ENCODE data around the gene ELMOD3. TPM values are rescaled to one million over a fixed set of nuclear protein-coding genes. Genes with fewer than 3 reads are reported as not detected.

Gene ELMOD3
- polyA plus RNA-seq, 1 of the 3 experiments (the other 2 are of a cell fraction): 15.4 TPM

GRCh38 chr2:85398426-85399182 is 44.0 kb downstream of the ELMOD3 start:
- Histone ChIP-seq H3K79me2 (ENCODE audit: insufficient read depth) (no peaks in the 10 kb centered on the region), H3K4me3 (ENCODE audit: low read depth in 2 of 2, low read length in 1 of 2) (no peak overlapping the region), H3K4me1 (ENCODE audit: control insufficient read depth in 1 of 2, insufficient read depth in 2 of 2, low read depth in 1 of 2, low read length in 1 of 2) (peaks cover 0 to 23% of the 10 kb centered on the region in 2 experiments; a peak in 1 of 4 replicates), H3K27me3 (ENCODE audit: insufficient read depth) (no peaks in the 10 kb centered on the region), H3K27ac (ENCODE audit: low read depth in 2 of 2, low read length in 1 of 2) (no peak overlapping the region), H2AFZ (ENCODE audit: low read depth) (no peak overlapping the region), H3K36me3 (replicated peaks in 1 of 2; ENCODE audit: control insufficient read depth in 1 of 2, insufficient read depth in 2 of 2, low read length in 1 of 2) (no peaks in the 10 kb centered on the region), H3K9me3 (0 out of 2 replicates have a peak, but pooled peaks cover 4% of the 10 kb centered on the region), H3K9me2 (no peaks in the 10 kb centered on the region), H3K9ac (no peak overlapping the region), H3K4me2 (no peak overlapping the region), H3F3A (replicated peaks; ENCODE audit: insufficient read depth) (no peaks in the 10 kb centered on the region), H4K20me1 (ENCODE audit: insufficient read depth) (no peaks in the 10 kb centered on the region)
- TF ChIP-seq TAF1 (IDR thresholded peaks at IDR 0.05; ENCODE audit: borderline replicate concordance, low read depth, low read length) (no peak), SMC3 (IDR thresholded peaks at IDR 0.05; ENCODE audit: low read depth, low read length) (no peak), GATA2 (CRISPR knock-in tag; IDR thresholded peaks at IDR 0.05) (no peak)
- WGBS (ENCODE audit: low lambda C conversion rate): 82% methylated on average over 6 of the region's 8 CpGs
- POLR2A ChIA-PET: interaction anchor here (0.8 to 1.9 kb wide), 2 partner anchors 71 to 140 kb away, joined by 3 to 5 read pairs; partner anchors contain the start of genes MAT2A and TGOLN2
- no peak for DNase-seq
- CTCF ChIA-PET: interaction anchor here (1.2 to 1.4 kb wide), 2 partner anchors 29 to 153 kb away, joined by 3 to 4 read pairs; no protein-coding TSS in a partner anchor

- no peak overlapping the region for H3K9ac ChIP-seq
- no peaks in the 10 kb centered on the region for H3F3A ChIP-seq (replicated peaks; ENCODE audit: insufficient read depth)
- DNase-seq: no peak
- H3K4me3 ChIP-seq (ENCODE audit: low read depth in 2 of 2, low read length in 1 of 2): no peak overlapping the region
- no peaks in the 10 kb centered on the region for H3K9me2 ChIP-seq
- TF ChIP-seq, protein P1, sequence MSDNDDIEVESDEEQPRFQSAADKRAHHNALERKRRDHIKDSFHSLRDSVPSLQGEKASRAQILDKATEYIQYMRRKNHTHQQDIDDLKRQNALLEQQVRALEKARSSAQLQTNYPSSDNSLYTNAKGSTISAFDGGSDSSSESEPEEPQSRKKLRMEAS (IDR thresholded peaks at IDR 0.05; ENCODE audit: low read depth): no peak
- TF ChIP-seq POLR2AphosphoS5 (IDR thresholded peaks at IDR 0.05; ENCODE audit: low read depth, low read length): no peak
- TF ChIP-seq USF2 (IDR thresholded peaks at IDR 0.05; ENCODE audit: borderline replicate concordance, low read depth, low read length): no peak
- TF ChIP-seq RAD21 (IDR thresholded peaks at IDR 0.05; ENCODE audit: low read length): no peak
- no peak for TF ChIP-seq SIN3A (IDR thresholded peaks at IDR 0.05; ENCODE audit: borderline replicate concordance, low read depth, low read length)
- TF ChIP-seq GATA2 (CRISPR knock-in tag; IDR thresholded peaks at IDR 0.05): no peak
- TF ChIP-seq TCF12 (IDR thresholded peaks at IDR 0.05): no peak
- no peak for TF ChIP-seq ELF1 (IDR thresholded peaks at IDR 0.05)
- TF ChIP-seq EZH2phosphoT487 (IDR thresholded peaks at IDR 0.05; ENCODE audit: borderline replicate concordance, low read depth): no peak
- no peak for TF ChIP-seq RCOR1 (IDR thresholded peaks at IDR 0.05; ENCODE audit: low read length)
- TF ChIP-seq, protein P2, sequence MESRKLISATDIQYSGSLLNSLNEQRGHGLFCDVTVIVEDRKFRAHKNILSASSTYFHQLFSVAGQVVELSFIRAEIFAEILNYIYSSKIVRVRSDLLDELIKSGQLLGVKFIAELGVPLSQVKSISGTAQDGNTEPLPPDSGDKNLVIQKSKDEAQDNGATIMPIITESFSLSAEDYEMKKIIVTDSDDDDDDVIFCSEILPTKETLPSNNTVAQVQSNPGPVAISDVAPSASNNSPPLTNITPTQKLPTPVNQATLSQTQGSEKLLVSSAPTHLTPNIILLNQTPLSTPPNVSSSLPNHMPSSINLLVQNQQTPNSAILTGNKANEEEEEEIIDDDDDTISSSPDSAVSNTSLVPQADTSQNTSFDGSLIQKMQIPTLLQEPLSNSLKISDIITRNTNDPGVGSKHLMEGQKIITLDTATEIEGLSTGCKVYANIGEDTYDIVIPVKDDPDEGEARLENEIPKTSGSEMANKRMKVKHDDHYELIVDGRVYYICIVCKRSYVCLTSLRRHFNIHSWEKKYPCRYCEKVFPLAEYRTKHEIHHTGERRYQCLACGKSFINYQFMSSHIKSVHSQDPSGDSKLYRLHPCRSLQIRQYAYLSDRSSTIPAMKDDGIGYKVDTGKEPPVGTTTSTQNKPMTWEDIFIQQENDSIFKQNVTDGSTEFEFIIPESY (IDR thresholded peaks at IDR 0.05; ENCODE audit: borderline replicate concordance, low read depth): no peak
- no peak for TF ChIP-seq RFX5 (IDR thresholded peaks at IDR 0.05; ENCODE audit: low read length)
- no peak for TF ChIP-seq PBX3 (IDR thresholded peaks at IDR 0.05)
- no peaks in the 10 kb centered on the region for H3K27me3 ChIP-seq (ENCODE audit: insufficient read depth)
- ChIA-PET POLR2A (interaction anchor here (1.9 kb wide), 1 partner anchor 71 kb away, joined by 5 read pairs; the partner anchor contains the start of gene TGOLN2), CTCF (interaction anchor here (0.7 kb wide), 1 partner anchor 21 kb away, joined by 4 read pairs; no protein-coding TSS in a partner anchor)
- 79% methylated on average over 6 of the region's 8 CpGs for WGBS (ENCODE audit: low lambda C conversion rate)
- H4K20me1 ChIP-seq (ENCODE audit: insufficient read depth): no peaks in the 10 kb centered on the region
- 0 out of 2 replicates have a peak, but pooled peaks cover 4% of the 10 kb centered on the region for H3K9me3 ChIP-seq
- peaks cover 0 to 22% of the 10 kb centered on the region in 2 experiments; a peak in 1 of 4 replicates for H3K4me1 ChIP-seq (ENCODE audit: control insufficient read depth in 1 of 2, insufficient read depth in 2 of 2, low read depth in 1 of 2, low read length in 1 of 2)
- H2AFZ ChIP-seq (ENCODE audit: low read depth): no peak overlapping the region
- no peak overlapping the region for H3K4me2 ChIP-seq
- H3K36me3 ChIP-seq (replicated peaks in 1 of 2; ENCODE audit: control insufficient read depth in 1 of 2, insufficient read depth in 2 of 2, low read length in 1 of 2): no peaks in the 10 kb centered on the region
- no peak overlapping the region for H3K27ac ChIP-seq (ENCODE audit: low read depth in 2 of 2, low read length in 1 of 2)
- H3K79me2 ChIP-seq (ENCODE audit: insufficient read depth): no peaks in the 10 kb centered on the region
Observed at GRCh38 chr2:85399183-85399455, 44.5 kb downstream of the ELMOD3 start.
